ENCODE measurements around the gene FALEC. TPM values are rescaled to one million over a fixed set of nuclear protein-coding genes. Genes with fewer than 3 reads are reported as not detected.

Gene FALEC
- total and polyA plus RNA-seq, 2 donors from 2014 or later = not detected

- H3K27me3 ChIP-seq (ENCODE audit: control insufficient read depth, insufficient read depth, low read length) = no peaks in the 10 kb centered on the region
- no peak for TF ChIP-seq CTCF (IDR thresholded peaks at IDR 0.05; ENCODE audit: borderline replicate concordance, extremely low read depth, insufficient read depth)
- DNase-seq (no peak), FAIRE-seq (no peak)
- intact Hi-C loops (cut with DNase I) = no loop called here
- H3K27ac ChIP-seq (ENCODE audit: low read depth in 2 of 2, low read length in 2 of 2) = no peak overlapping the region
- H3K4me3 ChIP-seq (ENCODE audit: low read length in 3 of 3) = no peak overlapping the region
- no peaks in the 10 kb centered on the region for H3K9me3 ChIP-seq (ENCODE audit: control insufficient read depth in 2 of 3, insufficient read depth in 1 of 3, low read length in 3 of 3)
- no peak overlapping the region for H3K9ac ChIP-seq (ENCODE audit: low read length in 3 of 3)
- peaks cover 4 to 29% (median 27%) of the 10 kb centered on the region in 3 donors for H3K36me3 ChIP-seq (ENCODE audit: control insufficient read depth in 2 of 3, insufficient read depth in 3 of 3, low read length in 3 of 3)
- H3K4me1 ChIP-seq (ENCODE audit: control insufficient read depth in 2 of 3, insufficient read depth in 2 of 3, low read depth in 1 of 3, low read length in 3 of 3) = no peaks in the 10 kb centered on the region
These were observed 42.9 kb upstream of the FALEC start for GRCh38 chr1:150472601-150473200.

GRCh38 chr1:150473659-150474058, 41.9 kb upstream of the FALEC start:
- Histone ChIP-seq H3K9me3 (ENCODE audit: control insufficient read depth in 2 of 3, insufficient read depth in 1 of 3, low read length in 3 of 3) (no peaks in the 10 kb centered on the region), H3K4me1 (ENCODE audit: control insufficient read depth in 2 of 3, insufficient read depth in 2 of 3, low read depth in 1 of 3, low read length in 3 of 3) (no peaks in the 10 kb centered on the region), H3K36me3 (ENCODE audit: control insufficient read depth in 2 of 3, insufficient read depth in 3 of 3, low read length in 3 of 3) (peaks cover 4 to 29% (median 27%) of the 10 kb centered on the region in 3 donors), H3K27me3 (ENCODE audit: control insufficient read depth, insufficient read depth, low read length) (no peaks in the 10 kb centered on the region), H3K9ac (ENCODE audit: low read length in 3 of 3) (no peak overlapping the region), H3K4me3 (ENCODE audit: low read length in 3 of 3) (no peak overlapping the region), H3K27ac (ENCODE audit: low read depth in 2 of 2, low read length in 2 of 2) (no peak overlapping the region)
- no peak for FAIRE-seq
- DNase-seq = no peak
- intact Hi-C loops (cut with DNase I) = no loop called here
- no peak for TF ChIP-seq CTCF (IDR thresholded peaks at IDR 0.05; ENCODE audit: borderline replicate concordance, extremely low read depth, insufficient read depth)

GRCh38 chr1:150474869-150475268, 40.7 kb upstream of the FALEC start:
- no peak for TF ChIP-seq CTCF (IDR thresholded peaks at IDR 0.05; ENCODE audit: borderline replicate concordance, extremely low read depth, insufficient read depth)
- H3K9ac ChIP-seq (ENCODE audit: low read length in 3 of 3) = no peak overlapping the region
- intact Hi-C loops (cut with DNase I) = no loop called here

GRCh38 chr1:150476754-150477153, 38.8 kb upstream of the FALEC start:
- intact Hi-C loops (cut with DNase I) = no loop called here
- Histone ChIP-seq H3K4me1 (ENCODE audit: control insufficient read depth in 2 of 3, insufficient read depth in 2 of 3, low read depth in 1 of 3, low read length in 3 of 3) (no peaks in the 10 kb centered on the region), H3K9me3 (ENCODE audit: control insufficient read depth in 2 of 3, insufficient read depth in 1 of 3, low read length in 3 of 3) (no peaks in the 10 kb centered on the region), H3K4me3 (ENCODE audit: low read length in 3 of 3) (no peak overlapping the region), H3K27ac (ENCODE audit: low read depth in 2 of 2, low read length in 2 of 2) (no peak overlapping the region), H3K36me3 (ENCODE audit: control insufficient read depth in 2 of 3, insufficient read depth in 3 of 3, low read length in 3 of 3) (peaks cover 0 to 15% (median 14%) of the 10 kb centered on the region in 3 donors), H3K9ac (ENCODE audit: low read length in 3 of 3) (no peak overlapping the region), H3K27me3 (ENCODE audit: control insufficient read depth, insufficient read depth, low read length) (no peaks in the 10 kb centered on the region)
- no peak for TF ChIP-seq CTCF (IDR thresholded peaks at IDR 0.05; ENCODE audit: borderline replicate concordance, extremely low read depth, insufficient read depth)
- FAIRE-seq = no peak
- DNase-seq = peak in 2 of 5 donors; percentile 41 to 49

More at GRCh38 chr1:150474869-150475268, 40.7 kb upstream of the FALEC start:
- no peak overlapping the region for H3K4me3 ChIP-seq (ENCODE audit: low read length in 3 of 3)
- no peaks in the 10 kb centered on the region for H3K4me1 ChIP-seq (ENCODE audit: control insufficient read depth in 2 of 3, insufficient read depth in 2 of 3, low read depth in 1 of 3, low read length in 3 of 3)
- H3K36me3 ChIP-seq (ENCODE audit: control insufficient read depth in 2 of 3, insufficient read depth in 3 of 3, low read length in 3 of 3) = peaks cover 4 to 29% (median 27%) of the 10 kb centered on the region in 3 donors
- FAIRE-seq (no peak), DNase-seq (peak in 1 of 5 donors; percentile 19)
- H3K27ac ChIP-seq (ENCODE audit: low read depth in 2 of 2, low read length in 2 of 2) = no peak overlapping the region
- no peaks in the 10 kb centered on the region for H3K9me3 ChIP-seq (ENCODE audit: control insufficient read depth in 2 of 3, insufficient read depth in 1 of 3, low read length in 3 of 3)
- H3K27me3 ChIP-seq (ENCODE audit: control insufficient read depth, insufficient read depth, low read length) = no peaks in the 10 kb centered on the region

Data from kidney (tissue), 14 donors.